ENCODE data around the gene OTUB2.

Gene OTUB2

GRCh38 chr14:94022532-94023411 lies 3.4 kb upstream of the OTUB2 start:
- no peak for DNase-seq

DNA sequence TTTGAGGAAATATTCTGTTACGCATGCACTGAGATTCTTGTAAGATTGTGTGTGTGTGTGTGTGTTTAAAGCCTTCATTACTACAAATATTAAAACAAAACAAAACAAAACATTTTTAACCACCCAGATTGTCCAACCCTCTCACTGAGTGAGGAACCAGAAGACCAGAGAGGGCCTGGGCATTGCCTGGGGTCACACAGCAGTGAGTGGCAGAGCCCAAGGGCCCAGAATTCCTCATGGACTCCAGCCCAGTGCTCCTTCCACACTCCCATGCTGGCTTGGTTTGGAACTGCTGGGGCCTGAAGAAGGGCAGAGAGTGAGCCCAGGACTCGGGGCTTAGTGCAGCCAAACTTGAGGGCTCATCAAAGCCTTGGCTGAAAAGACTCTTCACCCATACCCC lies 1.6 kb upstream of the OTUB2 start:
- no peak for DNase-seq

GRCh38 chr14:94025720-94026119 lies 420 bp upstream of the OTUB2 start:
- DNase-seq, result no peak

- DNase-seq, result no peak
Observed at GRCh38 chr14:94026889-94027469, 839 bp downstream of the OTUB2 start.

GRCh38 chr14:94027566-94028449 lies 1.7 kb downstream of the OTUB2 start:
- DNase-seq, result no peak

GRCh38 chr14:94028450-94028826 lies 2.3 kb downstream of the OTUB2 start:
- no peak for DNase-seq

- DNase-seq, result no peak
Observed at GRCh38 chr14:94029265-94029664, 3.1 kb downstream of the OTUB2 start.

GRCh38 chr14:94029671-94030203 lies 3.6 kb downstream of the OTUB2 start:
- no peak for DNase-seq

- no peak for DNase-seq
Observed at GRCh38 chr14:94030571-94030970, 4.4 kb downstream of the OTUB2 start.

DNA sequence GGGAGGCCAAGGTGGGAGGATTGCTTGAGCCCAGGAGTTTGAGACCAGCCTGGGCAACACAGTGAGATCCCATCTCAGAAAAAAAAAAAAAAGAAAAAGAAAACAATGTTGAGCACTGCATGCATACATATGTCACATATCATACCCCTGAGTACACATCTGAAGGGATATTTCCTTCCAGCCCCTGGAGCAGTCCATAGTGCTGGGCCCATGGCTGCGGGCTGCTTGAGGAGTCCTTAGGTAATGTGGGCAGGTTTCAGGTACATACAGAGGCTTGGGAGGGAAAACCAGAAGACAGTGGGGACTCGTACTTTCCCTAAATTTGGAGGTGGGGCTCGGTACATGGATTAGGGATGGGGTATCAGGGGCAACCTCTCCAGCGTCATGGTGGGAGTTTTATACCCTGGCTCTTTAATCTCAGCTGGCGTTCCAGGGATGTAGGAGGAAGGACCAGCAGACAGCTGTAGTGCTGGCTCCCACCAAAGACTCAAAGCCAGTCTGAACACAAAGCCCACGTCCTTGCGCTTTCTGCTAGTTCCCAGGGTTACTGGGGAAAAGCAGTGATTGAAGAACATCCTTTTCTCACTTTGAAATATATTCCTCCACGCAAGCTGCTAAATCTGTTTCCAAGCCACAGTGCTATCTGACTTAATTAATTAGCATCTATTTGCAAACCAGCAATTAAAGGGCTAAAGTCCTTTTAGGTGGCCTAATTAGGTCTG lies 5.2 kb downstream of the OTUB2 start:
- no peak for DNase-seq

GRCh38 chr14:94031883-94032279 lies 5.7 kb downstream of the OTUB2 start:
- DNase-seq, result no peak

DNA sequence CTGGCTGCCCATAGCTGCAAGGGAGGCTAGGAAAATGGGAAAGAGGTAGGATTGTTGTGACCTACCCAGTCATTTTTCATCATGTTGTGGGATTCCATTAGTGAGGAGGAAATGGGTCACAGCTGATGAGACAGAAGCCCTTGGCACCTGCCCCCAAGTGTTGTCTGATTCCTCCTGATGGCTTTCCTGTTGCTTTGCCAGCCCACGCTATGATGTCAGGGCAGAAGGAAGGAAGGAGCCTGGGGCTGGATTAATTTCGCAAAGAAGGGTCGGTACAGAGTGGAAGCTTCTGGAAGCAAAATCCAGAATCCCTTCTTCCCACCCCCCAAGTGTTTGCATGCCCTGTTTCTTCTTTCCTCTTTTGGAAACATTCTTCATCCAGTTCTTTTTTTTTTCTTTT lies 8.7 kb downstream of the OTUB2 start:
- DNase-seq, result no peak

- peak; percentile 11 to 49 for DNase-seq
Observed at GRCh38 chr14:94036313-94037167, 10.4 kb downstream of the OTUB2 start.

DNA sequence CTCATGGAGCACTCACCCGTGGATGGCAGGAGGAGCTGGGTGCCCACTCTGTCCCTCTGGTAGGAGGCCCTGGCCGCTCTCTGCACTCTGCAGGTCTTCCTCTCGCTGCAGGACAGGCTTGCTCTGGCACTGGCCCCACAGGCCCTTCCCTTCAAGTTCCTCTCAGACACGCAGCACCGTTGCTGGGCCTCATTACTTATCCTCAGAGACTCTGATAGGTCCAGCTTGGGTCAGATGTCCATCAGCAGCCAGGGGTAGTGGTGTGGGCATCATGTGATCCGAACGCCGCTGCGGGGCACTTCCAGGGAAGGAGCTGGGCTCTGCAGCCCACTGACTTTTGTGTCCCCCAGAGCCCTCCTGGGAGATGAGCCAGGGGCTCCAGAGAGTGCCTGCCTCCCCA lies 11.8 kb downstream of the OTUB2 start:
- DNase-seq, result no peak

GRCh38 chr14:94038510-94038909 lies 12.4 kb downstream of the OTUB2 start:
- DNase-seq, result no peak

DNA sequence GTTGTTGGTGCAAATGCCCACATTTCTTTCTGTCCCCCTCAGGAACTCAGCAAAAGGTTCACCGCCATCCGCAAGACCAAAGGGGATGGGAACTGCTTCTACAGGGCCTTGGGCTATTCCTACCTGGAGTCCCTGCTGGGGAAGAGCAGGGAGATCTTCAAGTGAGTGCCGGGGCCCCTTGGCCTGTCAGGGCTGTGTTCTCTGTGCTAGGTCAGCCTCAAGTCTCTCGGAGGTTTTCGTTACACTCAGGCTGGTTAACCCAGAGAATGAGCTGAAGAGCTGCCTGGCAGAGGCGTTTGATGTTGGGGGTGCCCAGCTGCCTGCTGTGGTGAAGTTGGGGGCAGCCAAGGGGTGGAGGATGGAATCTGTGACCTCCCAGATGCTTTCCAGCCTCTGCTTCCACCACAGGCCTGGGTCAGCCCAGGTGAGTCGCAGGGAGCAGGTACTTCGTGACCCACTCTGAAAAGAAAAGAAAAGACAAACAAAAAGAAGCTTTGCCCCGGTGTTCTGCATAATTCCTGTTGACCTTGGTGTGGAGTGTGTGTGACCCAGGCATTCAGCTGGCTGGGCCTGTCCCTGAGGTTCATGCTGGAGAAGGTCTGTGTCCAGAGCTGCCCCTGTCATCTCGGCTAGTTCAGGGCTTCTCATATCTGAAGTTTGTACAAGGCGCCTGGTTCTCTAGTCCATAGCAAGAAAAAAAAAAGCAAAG lies 12.9 kb downstream of the OTUB2 start:
- no peak for DNase-seq

DNA sequence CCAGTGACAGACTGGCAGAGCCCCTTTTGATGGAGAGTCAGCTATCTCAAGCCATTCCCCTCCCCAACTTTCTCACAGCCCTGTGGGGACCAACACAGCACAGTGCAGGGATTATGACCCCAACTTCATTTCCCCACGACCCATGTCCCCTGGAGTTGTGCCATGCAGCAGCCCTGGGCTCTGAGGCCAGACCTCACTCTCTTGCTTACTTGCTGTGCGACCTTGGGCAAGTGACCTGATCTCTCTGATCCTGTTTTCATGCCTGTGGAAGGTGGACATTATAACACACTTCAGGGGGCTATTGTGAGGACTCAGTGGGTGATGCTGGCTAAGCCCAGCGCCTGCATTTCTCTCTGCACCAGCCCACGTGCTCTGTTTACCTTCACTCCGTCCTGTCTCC lies 14.1 kb downstream of the OTUB2 start:
- DNase-seq, result no peak

- no peak for DNase-seq
Observed at GRCh38 chr14:94040796-94041195, 14.7 kb downstream of the OTUB2 start.

- no peak for DNase-seq
Observed at GRCh38 chr14:94041551-94042346, 15.6 kb downstream of the OTUB2 start.

DNA sequence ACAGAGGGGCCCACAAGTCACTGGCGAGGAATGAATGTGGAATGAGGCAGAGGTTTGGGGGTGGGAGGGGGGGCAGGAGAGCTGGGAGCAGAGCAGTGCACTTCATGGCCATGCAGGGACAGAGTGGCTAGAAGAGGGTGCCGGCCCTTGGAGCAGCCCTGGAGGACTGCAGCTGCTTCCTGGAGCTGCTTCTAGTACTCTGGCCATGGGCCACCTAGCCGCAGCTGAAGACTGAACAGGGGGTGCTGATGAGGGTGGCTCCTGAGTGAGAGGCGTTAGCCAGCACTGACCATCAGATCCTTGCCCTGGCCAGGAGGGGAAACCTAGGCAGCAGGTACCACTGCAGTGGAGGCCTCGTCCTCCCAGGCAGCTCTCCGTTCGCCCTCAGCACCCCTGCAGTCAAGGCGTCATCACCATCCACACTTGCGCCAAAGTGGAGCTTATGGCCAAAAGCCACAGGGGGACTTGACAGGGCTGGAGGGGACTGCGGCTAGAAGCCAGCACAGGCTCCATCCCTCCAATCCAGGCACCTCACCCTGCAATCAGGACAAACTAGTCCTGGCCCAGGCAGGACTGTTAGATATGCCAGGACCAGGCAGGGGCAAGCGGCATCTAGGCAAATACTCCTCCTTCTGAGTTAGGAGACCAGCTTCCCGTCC lies 16.4 kb downstream of the OTUB2 start:
- no peak for DNase-seq
